Activated CD4-positive, alpha-beta T cell treated with anti-CD3 and anti-CD28 coated beads, Interleukin-10, Interleukin-2, amounts not matched to agents 100 ng/mL and 50 ng/mL, durations not matched to agents 16 hours and 8 hours (primary cell): Measurements from ENCODE around the gene POLR2E.

Source experiments
- DNase-seq: peaks from one replicate; pipeline ENCODE4 v3.0.0-alpha.2; 2020

Gene POLR2E

DNA sequence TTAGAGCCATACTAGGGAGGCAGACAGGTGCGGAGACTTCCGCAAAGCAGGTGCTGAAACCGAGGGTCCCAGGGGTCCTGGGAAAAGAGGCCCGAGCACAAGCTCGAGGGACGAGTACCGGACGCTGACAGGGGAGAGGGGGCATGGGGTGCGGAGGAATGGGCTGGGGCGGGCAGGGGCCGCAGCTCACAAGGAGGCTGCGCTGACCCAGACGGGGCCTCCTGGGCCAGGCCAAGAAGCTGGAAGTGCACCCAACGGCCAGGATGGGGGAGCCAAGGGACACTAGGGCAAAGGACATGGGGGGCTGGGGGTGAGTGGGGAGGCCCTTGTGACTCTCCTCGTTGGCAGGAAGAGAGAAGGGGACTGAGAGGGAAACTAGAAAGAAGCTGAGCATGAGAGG lies 1.8 kb downstream of the POLR2E start:
- no peak for DNase-seq

DNA sequence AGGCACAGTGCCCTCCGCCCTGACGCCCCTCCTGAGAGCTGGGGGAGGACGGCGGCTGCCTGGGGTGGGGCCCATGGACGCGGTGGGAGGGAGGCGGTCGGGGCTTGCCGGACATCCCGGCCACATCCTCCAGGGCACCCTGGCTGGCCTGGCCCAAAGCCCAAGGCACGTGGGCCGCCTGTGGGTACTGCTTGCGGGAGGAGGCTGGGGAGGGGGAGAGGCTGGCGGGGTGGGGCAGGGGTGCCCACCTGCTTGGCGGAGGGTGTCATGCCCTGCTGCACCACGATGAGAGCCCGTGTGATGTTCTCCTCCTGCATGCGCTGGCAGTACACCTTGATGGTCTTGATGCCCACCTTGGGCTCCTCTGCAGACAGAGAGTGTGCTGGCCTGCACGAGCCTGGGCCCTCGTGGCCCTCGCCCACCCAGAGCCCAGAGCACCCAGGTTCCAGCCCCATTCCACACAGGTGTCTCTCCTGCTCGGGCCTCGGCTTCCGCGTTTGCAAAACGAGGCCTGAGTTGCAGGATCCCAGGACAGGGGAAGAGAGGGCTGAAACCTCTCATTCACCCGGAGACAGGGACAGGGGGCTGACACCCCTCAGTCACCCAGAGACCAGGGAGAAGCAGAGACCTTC lies 3.5 kb downstream of the POLR2E start:
- no peak for DNase-seq

DNA sequence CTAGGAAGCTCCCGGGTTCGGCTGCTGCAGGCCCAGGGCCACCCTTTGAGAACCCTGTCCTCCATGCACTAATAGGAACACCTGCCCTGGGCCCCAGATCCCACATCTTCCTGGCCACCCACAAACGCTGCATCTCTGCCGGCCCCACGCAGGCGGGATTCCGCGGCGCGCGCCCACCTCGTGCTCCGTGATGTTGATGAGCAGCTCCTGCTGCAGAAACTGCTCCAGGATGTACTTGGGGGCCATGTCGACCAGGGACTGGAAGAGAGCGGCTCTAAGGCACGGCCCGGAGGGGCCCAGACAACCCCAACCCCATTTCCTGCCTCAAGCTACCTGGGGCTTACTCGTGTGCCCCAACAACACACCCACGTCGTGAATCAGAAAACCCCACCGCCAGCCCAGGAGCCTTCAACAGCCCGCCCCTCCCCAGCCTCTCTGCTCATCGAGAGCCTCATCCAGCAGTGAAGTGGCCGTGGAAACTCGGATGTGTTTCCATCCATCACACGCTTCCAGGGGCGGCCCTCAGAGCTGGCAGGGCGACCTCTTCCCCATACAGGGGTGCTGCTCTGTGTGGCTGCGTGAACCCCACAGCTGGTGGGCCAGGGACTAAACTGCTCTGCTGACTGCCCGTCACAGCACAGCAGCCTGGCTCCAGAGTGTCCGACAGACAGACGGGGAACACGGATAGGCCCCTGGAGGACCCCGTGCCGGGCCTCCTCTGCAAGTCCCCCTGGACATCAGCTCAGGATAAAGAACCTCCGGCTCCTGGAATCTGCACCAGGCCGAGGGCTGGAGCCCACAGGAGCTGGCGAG lies 4.2 kb downstream of the POLR2E start:
- no peak for DNase-seq

DNA sequence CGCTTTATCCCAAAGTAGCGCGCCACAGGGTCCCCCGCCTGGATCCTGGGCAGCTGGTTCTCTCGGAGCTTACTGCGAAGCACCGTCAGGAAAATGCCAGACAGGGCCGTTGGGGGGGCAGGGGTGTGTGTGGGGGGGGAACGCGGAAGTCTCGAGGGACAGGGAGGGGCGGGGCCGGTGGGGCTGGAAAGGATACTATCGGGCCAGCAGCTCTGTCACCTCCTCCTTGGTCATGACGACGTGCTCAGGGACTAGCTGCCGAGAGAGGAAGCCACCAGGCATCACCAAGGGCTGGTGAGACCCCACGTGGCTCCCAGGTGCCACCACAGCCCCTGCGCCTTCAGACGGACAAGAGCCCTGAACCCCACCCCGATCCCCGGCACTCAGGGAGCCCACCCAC lies 5.3 kb downstream of the POLR2E start:
- DNase-seq, result no peak

DNA sequence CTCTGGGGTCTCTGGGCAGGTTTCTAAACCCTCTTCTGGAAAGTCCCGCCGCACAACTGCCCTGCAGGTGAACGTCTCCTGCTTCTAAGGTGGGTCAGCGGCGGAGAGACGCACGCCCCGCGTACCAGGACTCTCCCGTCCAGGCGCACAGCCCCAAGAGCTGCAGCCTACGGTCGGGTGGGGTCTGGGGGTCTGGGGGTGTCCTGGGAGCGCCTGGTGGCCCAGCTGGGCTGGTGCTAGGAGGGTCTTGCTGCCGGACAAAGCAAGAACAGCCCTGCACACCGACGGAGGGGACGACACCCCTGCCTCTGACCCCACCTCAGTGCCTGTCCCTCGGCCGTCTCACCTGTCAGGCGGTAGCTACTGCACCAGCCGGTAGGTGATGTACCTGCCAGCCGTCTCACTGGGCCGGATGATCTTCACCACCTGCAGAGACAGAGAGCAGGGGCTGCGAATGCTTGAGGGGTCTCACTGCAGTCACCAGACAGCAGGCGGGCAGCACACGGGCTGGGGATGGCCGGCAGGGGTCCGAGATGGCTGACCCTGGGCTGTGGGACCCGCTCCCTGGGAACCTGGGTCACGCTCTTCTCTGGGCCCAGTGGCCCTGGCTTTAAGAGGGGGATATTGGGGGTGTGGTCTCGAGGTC lies 5.9 kb downstream of the POLR2E start:
- DNase-seq, result no peak

DNA sequence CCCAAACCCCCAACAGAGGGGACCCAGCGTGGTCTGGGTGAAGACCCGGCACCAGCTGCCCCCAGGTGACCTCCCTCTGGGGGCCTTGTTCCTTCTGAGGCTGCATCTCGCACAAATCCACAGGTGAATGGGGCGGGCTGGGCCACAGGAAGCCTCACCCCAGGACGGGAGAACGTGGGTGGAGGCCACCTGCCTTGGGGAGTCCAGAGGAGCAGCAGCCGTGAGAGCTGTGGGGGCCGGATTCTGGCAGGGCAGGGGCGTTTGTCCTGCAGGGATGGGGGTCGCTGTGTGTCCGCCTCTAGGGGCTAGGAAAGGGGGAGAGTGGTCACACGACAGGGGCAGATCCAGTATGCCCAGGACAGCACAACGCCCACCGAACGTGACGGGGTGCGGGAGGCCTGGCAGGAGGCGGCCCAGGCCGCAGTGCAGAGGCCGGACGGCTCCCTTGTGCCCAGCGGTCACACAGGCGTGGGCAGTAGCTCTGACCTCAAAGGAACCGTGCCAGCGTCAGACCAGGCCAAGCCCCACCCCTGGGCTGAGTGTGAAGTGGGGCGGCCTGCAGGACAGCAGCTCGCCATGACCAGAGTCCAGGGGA lies 6.7 kb downstream of the POLR2E start:
- no peak for DNase-seq

DNA sequence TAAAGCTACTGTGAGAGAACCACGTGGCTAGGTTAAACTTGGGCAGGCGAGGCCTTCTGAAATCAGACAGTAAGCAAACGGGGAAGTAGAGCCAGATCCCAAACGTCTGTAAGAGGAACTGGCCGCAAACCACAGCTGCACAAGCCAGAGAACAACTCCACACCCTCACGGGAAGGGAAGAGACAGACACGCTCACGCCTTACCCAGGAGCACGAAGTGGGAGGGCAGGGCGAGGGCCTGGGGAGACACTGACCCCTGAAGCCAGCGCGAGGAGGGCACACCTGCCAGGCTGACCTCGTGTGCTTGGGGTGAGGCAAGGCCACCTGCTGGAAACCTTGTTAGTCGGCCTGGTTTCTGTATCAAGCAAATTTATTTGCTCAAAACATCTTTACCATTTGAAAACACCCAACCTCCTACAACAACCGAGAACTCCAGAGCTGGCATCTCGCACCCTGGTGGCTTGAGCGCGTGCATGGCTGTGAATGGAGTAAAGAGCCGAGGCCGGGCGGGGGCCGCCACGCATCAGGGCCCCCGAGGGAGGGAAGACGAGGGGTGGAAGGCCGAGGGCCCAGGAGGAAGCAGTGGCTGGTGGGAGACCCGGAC lies 7.3 kb downstream of the POLR2E start:
- peak; percentile 53 for DNase-seq

DNA sequence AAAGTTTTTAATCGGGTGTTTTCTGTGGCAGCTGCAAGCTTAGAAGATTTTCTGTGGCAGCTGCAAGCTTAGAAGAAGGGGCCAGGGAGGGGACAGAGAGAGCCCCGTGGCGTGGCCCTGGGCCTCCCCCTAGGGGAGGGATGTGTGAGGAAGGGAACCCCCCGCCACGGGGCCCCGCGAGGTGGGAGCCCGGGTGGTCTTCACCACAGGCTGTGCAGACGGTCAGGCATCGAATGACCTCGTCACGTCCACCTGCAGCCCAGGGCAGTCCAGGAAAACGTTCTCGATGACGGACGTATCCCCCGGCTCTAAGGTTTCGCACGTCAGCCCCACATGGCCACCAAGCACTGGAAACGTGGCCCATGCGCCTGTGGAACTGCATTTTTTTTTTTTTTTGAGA lies 8.6 kb downstream of the POLR2E start:
- no peak for DNase-seq

DNA sequence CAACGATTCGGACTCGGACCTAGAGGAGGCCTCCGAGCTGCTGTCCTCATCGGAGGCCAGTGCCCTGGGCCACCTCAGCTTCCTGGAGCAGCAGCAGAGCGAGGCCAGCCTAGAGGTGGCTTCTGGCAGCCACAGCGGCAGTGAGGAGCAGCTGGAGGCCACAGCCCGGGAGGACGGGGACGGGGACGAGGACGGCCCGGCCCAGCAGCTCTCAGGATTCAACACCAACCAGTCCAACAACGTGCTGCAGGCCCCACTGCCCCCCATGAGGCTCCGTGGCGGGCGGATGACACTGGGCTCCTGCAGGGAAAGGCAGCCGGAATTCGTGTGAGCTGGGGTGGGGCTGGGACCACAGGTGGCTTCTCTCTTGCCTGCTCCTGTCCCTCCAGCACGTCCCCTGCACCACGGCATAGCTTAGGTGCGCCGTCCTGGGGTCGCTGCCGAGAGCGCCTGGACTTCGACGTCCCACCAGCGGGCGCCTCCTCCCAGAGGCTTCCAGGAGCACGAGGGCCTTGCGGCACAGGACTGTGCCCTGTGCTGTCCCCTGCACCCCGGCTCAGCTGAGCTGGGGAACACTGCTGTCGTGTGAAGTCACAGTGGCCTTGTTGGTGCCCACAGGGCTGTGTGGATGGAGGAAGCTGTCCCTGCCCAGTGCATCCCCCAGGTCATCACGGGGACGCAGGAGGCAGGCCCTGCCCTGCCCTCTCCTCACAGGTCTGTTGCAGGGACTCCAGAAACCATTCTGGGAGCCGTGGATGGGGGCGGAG lies 9.3 kb downstream of the POLR2E start:
- no peak for DNase-seq

DNA sequence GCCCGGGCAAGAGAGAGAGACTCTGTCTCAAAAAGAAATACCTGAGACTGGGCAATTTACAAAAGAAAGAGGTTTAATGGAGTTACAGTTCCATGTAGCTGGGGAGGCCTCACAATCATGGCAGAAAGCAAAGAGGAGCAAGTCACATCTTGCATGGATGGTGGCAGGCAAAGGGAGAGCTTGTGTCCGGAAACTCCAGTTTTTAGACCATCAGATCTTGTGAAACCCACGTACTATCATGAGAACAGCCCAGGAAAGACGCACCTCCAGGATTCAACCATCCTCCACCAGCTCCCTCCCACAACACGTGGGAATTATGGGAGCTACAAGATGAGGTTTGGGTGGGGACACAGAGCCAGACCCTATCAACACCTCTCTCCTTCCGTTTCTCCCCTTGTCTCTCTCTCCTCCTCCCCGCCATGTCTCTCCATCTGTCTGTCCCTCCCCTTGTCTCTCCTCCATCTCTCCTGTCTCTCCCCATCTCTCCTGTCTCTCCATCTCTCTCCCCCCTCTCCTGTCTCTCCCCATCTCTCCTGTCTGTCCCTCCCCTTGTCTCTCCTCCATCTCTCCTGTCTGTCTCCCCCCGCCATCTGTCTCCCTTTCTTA lies 10.0 kb downstream of the POLR2E start:
- DNase-seq, result no peak

DNA sequence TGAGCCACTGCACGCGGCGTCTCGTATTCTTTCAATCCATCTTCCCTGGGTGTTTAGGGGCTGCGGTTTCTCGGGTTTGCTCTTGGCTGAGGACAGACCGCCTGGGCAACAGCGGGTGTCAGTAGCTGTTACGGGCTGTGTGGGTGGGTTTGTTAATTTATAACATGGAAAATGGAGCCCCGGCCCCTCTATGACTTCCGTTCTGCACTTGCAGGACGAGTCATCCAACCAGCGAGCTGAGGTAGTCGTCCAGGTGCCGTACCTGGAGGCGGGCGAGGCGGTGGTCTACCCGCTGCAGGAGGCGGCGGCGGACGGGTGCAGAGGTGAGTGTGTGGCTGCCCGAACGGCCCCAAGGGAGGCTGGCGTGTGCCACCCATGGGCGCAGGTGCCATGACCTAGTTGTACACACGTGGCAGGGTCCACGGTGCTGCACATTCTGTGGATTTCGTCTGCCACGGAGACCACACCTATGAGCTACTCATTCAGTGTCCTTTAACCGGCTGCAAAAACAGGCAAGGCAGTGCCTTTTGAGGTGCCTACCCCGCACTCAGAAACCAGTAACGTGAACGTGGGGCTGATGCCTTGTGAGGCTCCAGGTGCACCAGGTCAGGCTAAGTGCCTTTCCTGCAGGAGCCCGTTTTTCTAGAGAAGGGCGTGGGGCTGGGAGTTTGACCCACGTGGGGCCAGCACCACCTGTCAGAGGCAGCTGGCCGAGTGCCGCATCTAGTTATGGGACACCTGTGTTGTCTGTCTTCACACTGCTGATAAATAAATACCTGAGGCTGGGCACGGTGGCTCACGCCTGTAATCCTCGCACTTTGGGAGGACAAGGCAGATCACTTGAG lies 10.9 kb downstream of the POLR2E start:
- DNase-seq, result no peak

DNA sequence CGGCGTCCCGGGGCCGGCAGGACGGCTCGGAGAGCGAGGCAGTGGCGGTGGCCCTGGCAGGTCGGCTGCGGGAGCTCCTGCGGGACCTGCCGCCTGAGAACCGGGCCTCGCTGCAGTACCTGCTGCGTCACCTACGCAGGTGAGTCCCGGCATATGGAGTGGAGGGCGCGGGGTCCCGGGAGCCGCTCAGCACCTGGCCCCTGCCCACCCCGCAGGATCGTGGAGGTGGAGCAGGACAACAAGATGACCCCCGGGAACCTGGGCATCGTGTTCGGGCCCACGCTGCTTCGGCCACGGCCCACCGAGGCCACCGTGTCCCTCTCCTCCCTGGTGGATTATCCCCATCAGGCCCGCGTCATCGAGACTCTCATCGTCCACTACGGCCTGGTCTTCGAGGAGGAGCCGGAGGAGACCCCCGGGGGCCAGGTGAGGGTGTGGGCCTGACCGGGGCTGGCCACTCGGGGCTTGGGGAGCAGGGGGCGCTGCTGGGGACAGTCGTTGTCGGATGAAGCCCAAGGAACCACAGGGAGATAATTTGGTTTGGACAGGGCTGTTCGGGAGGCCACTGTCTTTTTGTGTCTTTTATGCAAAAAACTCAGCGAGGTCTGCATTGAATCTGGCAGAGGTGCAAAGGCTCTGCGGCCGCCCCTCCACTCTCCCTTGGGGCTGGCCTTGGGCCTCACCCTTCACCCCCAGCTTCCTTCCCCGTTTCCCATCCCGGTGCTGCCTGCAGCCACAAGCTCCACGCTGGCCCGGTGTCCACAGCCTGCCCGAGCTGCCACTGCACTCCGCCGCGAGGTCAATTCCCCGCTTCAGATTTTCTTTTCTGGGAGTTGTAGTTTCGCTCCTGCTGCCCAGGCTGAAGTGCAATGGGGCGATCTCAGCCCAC lies 12.0 kb downstream of the POLR2E start:
- no peak for DNase-seq

DNA sequence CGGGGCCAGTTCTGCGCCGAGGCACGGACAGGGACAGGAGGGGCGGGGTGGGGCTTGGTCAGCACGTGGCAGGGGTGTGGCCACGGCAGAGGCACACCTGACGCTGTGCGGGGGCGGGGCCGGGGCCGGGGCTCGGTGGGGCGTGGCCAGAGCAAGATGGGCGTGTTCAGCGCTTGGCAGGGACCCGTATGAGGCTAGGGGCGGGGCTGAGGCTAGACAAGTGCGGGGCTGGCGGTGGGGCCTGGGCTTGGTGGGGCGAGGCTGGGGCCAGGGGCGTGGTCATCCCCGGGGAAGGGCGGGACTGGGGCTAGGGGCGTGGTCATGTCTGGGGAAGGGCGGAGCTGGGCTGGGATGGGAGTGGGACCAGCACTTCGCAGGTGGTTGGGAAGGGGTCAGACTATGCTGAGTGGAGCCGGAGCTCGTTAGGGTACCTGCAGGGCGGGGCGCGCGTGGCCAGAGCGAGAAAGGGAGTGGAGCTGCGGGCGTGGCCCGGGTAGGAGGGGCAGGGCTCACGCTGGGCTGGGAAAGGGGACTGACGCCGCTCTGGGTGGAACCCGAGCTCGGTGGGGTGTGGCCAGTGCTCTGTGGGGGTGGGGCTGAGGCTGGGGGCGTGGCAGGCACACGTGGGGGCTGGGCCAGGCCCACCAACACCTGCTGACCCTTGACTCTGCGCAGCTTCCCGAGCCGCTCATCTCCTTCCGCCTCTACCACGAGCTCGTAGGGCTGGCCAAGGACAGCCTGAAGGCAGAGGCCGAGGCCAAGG lies 12.8 kb downstream of the POLR2E start:
- peak; percentile 86 for DNase-seq

DNA sequence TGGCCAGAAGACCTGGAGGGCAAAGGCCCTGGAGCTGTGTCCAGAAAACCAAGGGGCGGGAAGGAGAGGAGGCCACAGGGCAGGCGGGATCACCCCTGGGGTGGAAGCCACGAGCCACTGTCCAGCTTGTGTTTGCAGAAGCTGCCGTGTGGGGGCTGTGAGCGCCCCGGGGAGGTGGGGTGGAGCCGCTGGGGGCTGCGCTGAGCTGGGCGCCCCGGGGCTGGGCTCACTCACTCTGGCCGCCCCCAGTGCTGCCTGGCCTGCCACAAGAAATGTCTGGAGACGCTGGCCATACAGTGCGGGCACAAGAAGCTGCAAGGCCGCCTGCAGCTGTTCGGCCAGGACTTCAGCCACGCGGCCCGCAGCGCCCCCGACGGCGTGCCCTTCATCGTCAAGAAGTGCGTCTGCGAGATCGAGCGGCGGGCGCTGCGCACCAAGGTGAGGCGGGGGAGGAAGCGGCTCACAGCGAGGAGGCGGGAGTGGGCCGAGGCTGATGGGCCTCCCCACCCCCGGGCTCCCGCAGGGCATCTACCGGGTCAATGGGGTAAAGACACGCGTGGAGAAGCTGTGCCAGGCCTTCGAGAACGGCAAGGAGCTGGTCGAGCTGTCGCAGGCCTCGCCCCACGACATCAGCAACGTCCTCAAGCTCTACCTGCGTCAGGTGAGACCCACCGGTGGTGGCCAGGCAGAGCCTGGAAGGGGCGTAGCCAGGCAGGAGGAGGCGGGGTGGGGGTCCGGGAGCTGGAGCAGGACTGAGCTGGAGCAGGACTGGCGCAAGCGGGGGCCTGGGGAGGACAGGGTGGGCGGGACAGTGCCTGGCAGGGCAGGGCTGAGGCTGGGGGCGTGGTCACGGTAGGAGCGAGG lies 13.6 kb downstream of the POLR2E start:
- no peak for DNase-seq

DNA sequence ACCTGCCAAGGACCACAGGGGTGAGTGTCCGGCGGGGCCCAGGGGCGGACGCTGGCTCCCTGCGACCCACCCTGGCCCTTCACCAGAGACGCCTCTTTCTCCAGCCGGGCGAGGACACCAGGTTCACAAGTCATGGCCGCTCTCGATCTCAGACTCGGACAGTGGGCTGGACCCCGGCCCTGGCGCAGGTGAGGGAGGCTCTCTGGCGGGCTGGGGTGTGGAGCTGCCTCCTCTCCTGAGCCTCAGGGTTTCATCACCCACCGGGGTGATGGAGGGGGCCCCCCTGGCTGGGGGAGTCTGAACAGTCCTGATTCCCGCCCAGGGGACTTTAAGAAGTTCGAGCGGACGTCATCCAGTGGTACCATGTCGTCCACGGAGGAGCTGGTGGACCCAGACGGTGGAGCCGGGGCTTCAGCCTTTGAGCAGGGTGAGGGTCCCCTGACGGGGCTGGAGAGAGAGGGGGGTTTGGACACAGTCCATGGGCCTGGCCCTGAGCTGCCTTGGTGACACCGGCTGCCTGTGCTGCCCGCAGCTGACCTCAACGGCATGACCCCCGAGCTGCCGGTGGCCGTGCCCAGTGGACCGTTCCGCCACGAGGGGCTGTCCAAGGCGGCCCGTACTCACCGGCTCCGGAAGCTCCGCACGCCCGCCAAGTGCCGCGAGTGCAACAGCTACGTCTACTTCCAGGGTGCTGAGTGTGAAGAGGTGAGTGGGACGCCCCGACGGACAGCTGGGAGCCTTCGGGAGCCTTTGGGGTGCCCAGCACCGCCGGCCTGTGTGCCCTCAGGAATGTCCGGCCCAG lies 14.6 kb downstream of the POLR2E start:
- no peak for DNase-seq

DNA sequence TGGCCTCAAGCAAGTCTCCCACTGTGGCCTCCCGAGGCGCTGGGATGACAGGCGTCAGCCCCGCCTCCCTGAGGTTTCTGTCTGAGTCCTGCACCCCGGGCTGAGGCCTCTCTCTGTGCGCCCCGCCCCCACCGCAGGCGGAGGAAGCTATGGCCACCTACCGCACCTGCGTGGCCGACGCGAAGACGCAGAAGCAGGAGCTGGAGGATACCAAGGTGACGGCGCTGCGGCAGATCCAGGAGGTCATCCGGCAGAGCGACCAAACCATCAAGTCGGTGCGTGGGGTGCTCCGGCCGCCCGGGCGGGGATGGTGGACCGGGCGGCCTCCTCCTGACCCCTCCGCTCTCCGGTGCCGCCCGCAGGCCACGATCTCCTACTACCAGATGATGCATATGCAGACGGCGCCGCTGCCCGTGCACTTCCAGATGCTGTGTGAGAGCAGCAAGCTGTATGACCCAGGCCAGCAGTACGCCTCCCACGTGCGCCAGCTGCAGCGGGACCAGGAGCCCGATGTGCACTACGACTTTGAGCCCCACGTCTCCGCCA lies 15.5 kb downstream of the POLR2E start:
- peak; percentile 91 for DNase-seq

DNA sequence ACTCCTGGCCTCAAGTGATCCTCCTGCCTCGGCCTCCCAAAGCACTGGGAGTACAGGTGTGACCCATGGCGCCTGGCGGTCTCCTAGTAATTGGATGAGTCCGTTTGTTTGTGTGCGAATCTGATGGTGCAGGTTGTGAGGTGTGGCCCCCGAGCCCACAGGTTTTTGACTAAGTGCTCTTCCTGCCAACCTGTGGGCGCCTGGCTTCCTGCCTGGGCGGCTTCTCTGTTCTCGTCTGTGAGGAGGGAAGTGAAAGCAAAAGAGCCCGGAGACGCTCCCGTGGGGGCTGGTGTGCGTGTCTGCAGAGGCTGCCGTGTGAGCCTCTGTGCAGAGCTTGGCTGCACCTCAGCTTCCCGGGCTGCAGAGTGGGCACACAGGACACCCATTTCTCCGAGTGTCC lies 18.2 kb downstream of the POLR2E start:
- peak; percentile 96 for DNase-seq
